Smooth muscle cell (in vitro differentiated cells): ENCODE data around the gene GZMM. TPM values are rescaled to one million over a fixed set of nuclear protein-coding genes. Genes with fewer than 3 reads are reported as not detected.

Experiments used
- DNase-seq: peaks from one replicate; lab custom pipeline; 2025; ENCODE audit not compliant: unreplicated experiment; lab: John Stamatoyannopoulos, UW
- H2AFZ ChIP-seq: fragments of 200-600 bp; sonication (generic); 2 replicates; pipeline ENCODE4 v1.6.0; 2016; ENCODE audit warnings: antibody characterized with exemption, low read depth, mild to moderate bottlenecking
- H3F3A ChIP-seq: fragments of 200-600 bp; sonication (generic); 2 replicates; pipeline ENCODE4 v1.6.0; 2017; ENCODE audit warnings: antibody characterized with exemption, low read depth
- H3K27ac ChIP-seq: fragments of 200-600 bp; sonication (generic); 2 replicates; pipeline ENCODE4 v1.5.1; 2016; ENCODE audit warnings: low read depth, mild to moderate bottlenecking
- H3K27me3 ChIP-seq: fragments of 200-600 bp; sonication (generic); 2 replicates; pipeline ENCODE4 v1.6.1; 2016; ENCODE audit warnings: low read depth, mild to moderate bottlenecking
- H3K36me3 ChIP-seq: fragments of 200-600 bp; sonication (generic); 2 replicates; pipeline ENCODE4 v1.5.1; 2016; ENCODE audit warnings: low read depth
- H3K4me1 ChIP-seq: fragments of 200-600 bp; sonication (generic); 2 replicates; pipeline ENCODE4 v1.5.1; 2016; ENCODE audit warnings: low read depth
- H3K4me2 ChIP-seq: fragments of 200-600 bp; sonication (generic); 2 replicates; pipeline ENCODE4 v1.6.0; 2016; ENCODE audit warnings: mild to moderate bottlenecking
- H3K4me3 ChIP-seq: fragments of 200-600 bp; sonication (generic); 2 replicates; pipeline ENCODE4 v1.5.1; 2016; ENCODE audit warnings: mild to moderate bottlenecking
- H3K79me2 ChIP-seq: fragments of 200-600 bp; sonication (generic); 2 replicates; pipeline ENCODE4 v1.6.0; 2016; ENCODE audit warnings: low read depth, mild to moderate bottlenecking
- H3K9ac ChIP-seq: fragments of 200-600 bp; sonication (generic); 2 replicates; pipeline ENCODE4 v1.6.0; 2016; ENCODE audit warnings: low read depth
- H3K9me3 ChIP-seq: fragments of 200-600 bp; sonication (generic); replicated peaks from 2 replicates; pipeline ENCODE4 v1.5.1; 2016; ENCODE audit warnings: low read depth
- H4K20me1 ChIP-seq: fragments of 200-600 bp; sonication (generic); 2 replicates; pipeline ENCODE4 v1.6.0; 2016; ENCODE audit warnings: low read depth
- WGBS: methylation state at CpG from one replicate; pipeline ENCODE4 v1.1.7; 2016; ENCODE audit warnings: low lambda C conversion rate; 5-methylcytosine and 5-hydroxymethylcytosine counted together
- polyA plus RNA-seq: library from polyadenylated mRNA; unstranded; fragments of >200 nt; fragmentation: Nextera tagmentation; extraction: Ambion mirVana; gene quantifications from 2 replicates; pipeline ENCODE4 v1.2.1, GENCODE V29; 2016
- total RNA-seq: library from RNA; depleted of rRNA; stranded (reverse); fragments of >200 nt; gene quantifications from 2 replicates; pipeline ENCODE4 v1.2.3, GENCODE V29; 2014
- TF ChIP-seq, protein P1 (sequence below): fragments of 200-600 bp; sonication (generic); IDR thresholded peaks from 2 replicates; pipeline ENCODE4 v1.5.1; 2017; ENCODE audit warnings: borderline replicate concordance, mild to moderate bottlenecking, antibody characterized with exemption; ENCODE audit not compliant: insufficient read depth, poor library complexity, severe bottlenecking

The GZMM gene
- total and polyA plus RNA-seq, 2 experiments from 2014 or later = 0.23 TPM; not detected in 1

DNA sequence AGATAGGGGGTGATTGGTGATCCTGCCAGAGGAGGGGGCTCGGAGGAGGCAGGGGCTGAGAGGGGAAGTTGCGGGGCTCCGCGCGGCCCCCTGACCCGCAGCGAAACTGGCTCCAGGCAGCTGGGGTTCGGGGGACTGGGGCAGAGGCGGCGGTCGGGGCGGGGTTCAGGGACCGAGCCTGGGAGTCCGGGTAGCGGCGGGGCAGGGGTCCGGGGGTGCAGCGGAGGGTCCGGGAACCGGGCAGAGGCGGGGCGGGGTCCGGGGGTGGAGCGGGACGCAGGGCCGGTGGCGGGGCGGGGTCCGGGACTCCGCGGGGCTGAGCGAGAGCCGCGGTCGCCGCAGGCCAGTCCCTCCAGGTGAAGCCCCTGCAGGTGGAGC, 46.4 kb upstream of the GZMM start:
- H3K4me3 ChIP-seq = no peak overlapping the region
- H3K27ac ChIP-seq = no peak overlapping the region
- H2AFZ ChIP-seq = no peak overlapping the region
- H3K9me3 ChIP-seq = no peaks in the 10 kb centered on the region
- H3K79me2 ChIP-seq = no peaks in the 10 kb centered on the region
- no peaks in the 10 kb centered on the region for H3K36me3 ChIP-seq
- WGBS = 0% methylated on average over 9 of the region's 36 CpGs
- no peaks in the 10 kb centered on the region for H3F3A ChIP-seq
- no peak for DNase-seq
- H3K27me3 ChIP-seq = peaks cover 32% of the 10 kb centered on the region
- H3K4me1 ChIP-seq = no peaks in the 10 kb centered on the region
- H3K4me2 ChIP-seq = peak overlapping the region; percentile 44
- H3K9ac ChIP-seq = no peak overlapping the region
- TF ChIP-seq, protein P1, sequence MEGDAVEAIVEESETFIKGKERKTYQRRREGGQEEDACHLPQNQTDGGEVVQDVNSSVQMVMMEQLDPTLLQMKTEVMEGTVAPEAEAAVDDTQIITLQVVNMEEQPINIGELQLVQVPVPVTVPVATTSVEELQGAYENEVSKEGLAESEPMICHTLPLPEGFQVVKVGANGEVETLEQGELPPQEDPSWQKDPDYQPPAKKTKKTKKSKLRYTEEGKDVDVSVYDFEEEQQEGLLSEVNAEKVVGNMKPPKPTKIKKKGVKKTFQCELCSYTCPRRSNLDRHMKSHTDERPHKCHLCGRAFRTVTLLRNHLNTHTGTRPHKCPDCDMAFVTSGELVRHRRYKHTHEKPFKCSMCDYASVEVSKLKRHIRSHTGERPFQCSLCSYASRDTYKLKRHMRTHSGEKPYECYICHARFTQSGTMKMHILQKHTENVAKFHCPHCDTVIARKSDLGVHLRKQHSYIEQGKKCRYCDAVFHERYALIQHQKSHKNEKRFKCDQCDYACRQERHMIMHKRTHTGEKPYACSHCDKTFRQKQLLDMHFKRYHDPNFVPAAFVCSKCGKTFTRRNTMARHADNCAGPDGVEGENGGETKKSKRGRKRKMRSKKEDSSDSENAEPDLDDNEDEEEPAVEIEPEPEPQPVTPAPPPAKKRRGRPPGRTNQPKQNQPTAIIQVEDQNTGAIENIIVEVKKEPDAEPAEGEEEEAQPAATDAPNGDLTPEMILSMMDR = no peak
- no peaks in the 10 kb centered on the region for H4K20me1 ChIP-seq

DNA sequence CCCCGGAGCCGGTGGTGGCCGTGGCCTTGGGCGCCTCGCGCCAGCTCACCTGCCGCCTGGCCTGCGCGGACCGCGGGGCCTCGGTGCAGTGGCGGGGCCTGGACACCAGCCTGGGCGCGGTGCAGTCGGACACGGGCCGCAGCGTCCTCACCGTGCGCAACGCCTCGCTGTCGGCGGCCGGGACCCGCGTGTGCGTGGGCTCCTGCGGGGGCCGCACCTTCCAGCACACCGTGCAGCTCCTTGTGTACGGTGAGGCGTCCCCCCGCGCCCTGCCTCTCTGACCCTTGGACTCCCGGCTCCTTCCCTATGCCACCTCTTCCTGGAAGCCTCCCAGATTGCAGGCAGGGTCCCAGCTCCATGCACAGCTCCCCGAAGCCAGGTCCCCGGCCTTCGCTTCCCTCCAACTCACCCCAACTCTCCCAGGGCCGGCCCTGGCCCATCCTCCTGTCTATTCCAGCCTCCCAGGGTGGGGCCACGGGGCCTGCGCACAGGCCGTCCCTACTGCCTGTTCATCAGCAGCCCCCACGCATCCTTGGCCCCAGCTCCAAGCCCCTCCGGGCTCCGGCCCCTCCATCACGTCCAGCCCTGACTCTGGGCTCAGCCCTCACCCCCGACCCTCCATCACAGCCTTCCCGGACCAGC, 45.9 kb upstream of the GZMM start:
- Histone ChIP-seq H3K4me2 (peak overlapping the region; percentile 44), H3F3A (no peaks in the 10 kb centered on the region), H3K4me3 (no peak overlapping the region), H3K27ac (no peak overlapping the region), H3K9ac (no peak overlapping the region), H3K79me2 (no peaks in the 10 kb centered on the region), H3K36me3 (no peaks in the 10 kb centered on the region), H3K9me3 (no peaks in the 10 kb centered on the region), H3K4me1 (no peaks in the 10 kb centered on the region), H3K27me3 (peaks cover 32% of the 10 kb centered on the region), H4K20me1 (no peaks in the 10 kb centered on the region), H2AFZ (no peak overlapping the region)
- TF ChIP-seq, protein P1 = no peak
- 17% methylated on average over 47 of the region's 50 CpGs for WGBS
- no peak for DNase-seq

DNA sequence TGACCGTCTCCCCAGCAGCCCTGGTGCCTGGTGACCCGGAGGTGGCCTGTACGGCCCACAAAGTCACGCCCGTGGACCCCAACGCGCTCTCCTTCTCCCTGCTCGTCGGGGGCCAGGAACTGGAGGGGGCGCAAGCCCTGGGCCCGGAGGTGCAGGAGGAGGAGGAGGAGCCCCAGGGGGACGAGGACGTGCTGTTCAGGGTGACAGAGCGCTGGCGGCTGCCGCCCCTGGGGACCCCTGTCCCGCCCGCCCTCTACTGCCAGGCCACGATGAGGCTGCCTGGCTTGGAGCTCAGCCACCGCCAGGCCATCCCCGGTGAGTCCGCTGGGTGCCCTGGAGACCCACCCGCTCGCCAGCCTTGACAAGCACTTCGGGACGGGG, 45.4 kb upstream of the GZMM start:
- Histone ChIP-seq H3K27me3 (peaks cover 32% of the 10 kb centered on the region), H3K9ac (no peak overlapping the region), H3K9me3 (no peaks in the 10 kb centered on the region), H2AFZ (no peak overlapping the region), H3K36me3 (no peaks in the 10 kb centered on the region), H3K4me1 (no peaks in the 10 kb centered on the region), H4K20me1 (no peaks in the 10 kb centered on the region), H3K4me2 (no peak overlapping the region), H3K4me3 (no peak overlapping the region), H3F3A (no peaks in the 10 kb centered on the region), H3K27ac (no peak overlapping the region), H3K79me2 (no peaks in the 10 kb centered on the region)
- TF ChIP-seq, protein P1 = no peak
- WGBS = 51% methylated on average over 15 of the region's 26 CpGs
- DNase-seq = no peak

DNA sequence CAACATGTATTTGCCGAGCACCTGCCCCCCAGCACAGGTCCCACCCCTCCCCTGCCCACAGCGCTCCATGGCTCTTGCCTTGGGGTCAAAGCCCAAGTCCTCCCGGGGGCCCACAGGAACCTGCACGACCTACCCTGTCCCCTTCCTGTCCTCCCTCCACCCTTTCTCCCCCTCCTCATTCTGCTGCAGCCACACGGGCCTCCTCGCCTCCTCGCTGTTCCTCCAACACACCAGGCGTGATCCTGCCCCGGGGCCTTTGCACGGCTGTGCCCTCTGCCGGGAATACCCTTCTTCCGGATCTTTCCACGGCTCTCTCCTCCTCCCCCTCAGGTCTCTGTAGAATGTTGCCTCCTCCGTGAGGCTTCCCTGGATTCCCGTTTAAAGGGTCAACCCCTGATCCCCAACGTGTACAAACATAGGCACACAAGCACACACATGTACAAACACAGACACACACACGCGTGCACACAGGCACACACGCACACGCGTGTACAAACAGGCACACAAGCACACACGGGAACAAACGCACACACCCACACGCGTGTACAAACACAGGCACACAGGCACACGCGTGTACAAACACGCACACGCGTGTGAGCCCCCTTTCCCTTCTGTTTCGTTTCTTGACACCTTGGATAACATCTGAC, 44.8 kb upstream of the GZMM start:
- TF ChIP-seq, protein P1 = no peak
- Histone ChIP-seq H3K4me1 (no peaks in the 10 kb centered on the region), H3K4me2 (no peak overlapping the region), H4K20me1 (no peaks in the 10 kb centered on the region), H3K79me2 (no peaks in the 10 kb centered on the region), H3K27me3 (peaks cover 32% of the 10 kb centered on the region), H3K36me3 (no peaks in the 10 kb centered on the region), H3K4me3 (no peak overlapping the region), H3K27ac (no peak overlapping the region), H3K9me3 (no peaks in the 10 kb centered on the region), H2AFZ (no peak overlapping the region), H3K9ac (no peak overlapping the region), H3F3A (no peaks in the 10 kb centered on the region)
- WGBS = 90% methylated on average over 27 of the region's 31 CpGs
- DNase-seq = no peak
